Ecto neural progenitor cell (in vitro differentiated cells): ENCODE results near the gene HLCS.
A peak's percentile ranks its signal among the peaks of the same experiment; 100 is the strongest.
"Not testable (repeated sequence)": the region's sequence is repeated elsewhere in the genome, so short reads cannot be mapped to it uniquely, and the experiment has no call there.

Experiments
- DNase-seq: peaks from one replicate; pipeline ENCODE4 v3.0.0-alpha.2; 2018; ENCODE audit warnings: low spot score

HLCS gene

GRCh38 chr21:36966066-36966820 is at the start of gene HLCS:
HLCS (minus strand) TSS chr21:36966669; CDS start chr21:36966638, 31 bp downstream.
- peak; percentile 84 for DNase-seq

- peak; percentile 93 for DNase-seq
These were observed 43.4 kb upstream of the HLCS start for GRCh38 chr21:37009740-37010341.

GRCh38 chr21:37008724-37009123 is 42.3 kb upstream of the HLCS start:
- DNase-seq = peak; percentile 49

- DNase-seq = peak; percentile 57
These were observed 40.2 kb upstream of the HLCS start, which contains the start of gene RIPPLY3 for GRCh38 chr21:37006486-37007291. RIPPLY3 (plus strand) TSS chr21:37006702; CDS start chr21:37006773, 71 bp downstream.

- DNase-seq = peak; percentile 55
These were observed 39.3 kb upstream of the HLCS start for GRCh38 chr21:37005548-37006485.

- not testable (repeated sequence) for DNase-seq
These were observed 37.4 kb upstream of the HLCS start for GRCh38 chr21:37003917-37004316.

- DNase-seq = not testable (repeated sequence)
These were observed 36.4 kb upstream of the HLCS start for GRCh38 chr21:37002851-37003250.

- no peak for DNase-seq
These were observed 35.0 kb upstream of the HLCS start for GRCh38 chr21:37001441-37001840.

GRCh38 chr21:37000381-37000780 is 33.9 kb upstream of the HLCS start:
- DNase-seq = no peak

- DNase-seq = no peak
These were observed 32.8 kb upstream of the HLCS start for GRCh38 chr21:36999131-36999898.

GRCh38 chr21:36995285-36995684 is 28.8 kb upstream of the HLCS start:
- DNase-seq = not testable (repeated sequence)

GRCh38 chr21:36994501-36995158 is 28.2 kb upstream of the HLCS start:
- peak; percentile 56 for DNase-seq

- DNase-seq = no peak
These were observed 26.2 kb upstream of the HLCS start for GRCh38 chr21:36992671-36993070.

- DNase-seq = no peak
These were observed 24.2 kb upstream of the HLCS start for GRCh38 chr21:36990508-36991205.

- DNase-seq = peak; percentile 97
These were observed 23.4 kb upstream of the HLCS start for GRCh38 chr21:36989699-36990507.

GRCh38 chr21:36989199-36989698 is 22.8 kb upstream of the HLCS start:
- not testable (repeated sequence) for DNase-seq

- DNase-seq = no peak
These were observed 22.1 kb upstream of the HLCS start for GRCh38 chr21:36988536-36988935.

GRCh38 chr21:36987845-36988244 is 21.4 kb upstream of the HLCS start:
- no peak for DNase-seq
